Testis (tissue), 3 donors: ENCODE data around the gene DQX1. TPM values are rescaled to one million over a fixed set of nuclear protein-coding genes. Genes with fewer than 3 reads are reported as not detected.
"Not testable (repeated sequence)": the region's sequence is repeated elsewhere in the genome, so short reads cannot be mapped to it uniquely, and the experiment has no call there.

Experiments
- DNase-seq: peaks from one replicate; pipeline ENCODE4 v3.0.0-alpha.2; 2019
- H3K27ac ChIP-seq, 2 donors: fragments of 200-600 bp; sonication (generic); one replicate each; pipeline ENCODE4 v1.5.1; 2019
- H3K27me3 ChIP-seq: fragments of 200-600 bp; sonication (generic); one replicate; pipeline ENCODE4 v1.5.1; 2019
- H3K36me3 ChIP-seq: fragments of 200-600 bp; sonication (generic); one replicate; pipeline ENCODE4 v1.5.1; 2017; ENCODE audit warnings: low read depth; ENCODE audit errors: missing control alignments
- H3K4me1 ChIP-seq: fragments of 200-600 bp; sonication (generic); one replicate; pipeline ENCODE4 v1.5.1; 2019
- H3K4me3 ChIP-seq, 2 donors: fragments of 200-600 bp; sonication (generic); one replicate each; pipeline ENCODE4 v1.5.1; 2017 to 2019
- H3K9me3 ChIP-seq: fragments of 200-600 bp; sonication (generic); one replicate; pipeline ENCODE4 v1.5.1; 2017
- CTCF ChIP-seq, 3 experiments: fragments of 450-650 bp in 2 of 3; fragments of 200-600 bp in 1 of 3; sonication (generic) in 1 of 3; IDR thresholded peaks; one replicate each; pipeline ENCODE4 v1.5.1; 2016 to 2019; ENCODE audit warnings: antibody characterized with exemption in 3 of 3, mild to moderate bottlenecking in 2 of 3, moderate library complexity in 1 of 3
- POLR2A ChIP-seq: fragments of 450-650 bp; IDR thresholded peaks from one replicate; pipeline ENCODE4 v1.6.1; 2017; ENCODE audit warnings: antibody characterized with exemption, mild to moderate bottlenecking, moderate library complexity
- WGBS, 2 donors: methylation state at CpG; one replicate each; pipeline ENCODE4 v1.1.5; 2018; 5-methylcytosine and 5-hydroxymethylcytosine counted together
- intact Hi-C: fragments of 100-400 bp; cut with DNase I; formaldehyde crosslinking; loops from one replicate; pipeline ENCODE4 v1.15.1; 2023; ENCODE audit warnings: low total_unique reads
- polyA plus RNA-seq: library from polyadenylated mRNA; stranded (reverse); fragments of 350-450 nt; fragmentation: Illumina TruSeq; extraction: RNeasy Lipid Tissue Mini Kit (QIAGEN cat#74804); gene quantifications from one replicate; pipeline ENCODE4 v1.2.3, GENCODE V29; 2014; ENCODE audit warnings: low read depth, low replicate concordance; ENCODE audit not compliant: insufficient read depth
- total RNA-seq, 2 donors: library from RNA; depleted of rRNA; stranded (reverse); fragments of >200 nt; gene quantifications; one replicate each; pipeline ENCODE4 v1.2.3, GENCODE V29; 2016

The DQX1 gene
- total and polyA plus RNA-seq, 3 donors from 2014 or later = 0.43 to 0.86 TPM; not detected in 1

GRCh38 chr2:74474481-74474880 is 51.5 kb downstream of the DQX1 start:
- no peaks in the 10 kb centered on the region for H3K36me3 ChIP-seq
- intact Hi-C loops = no loop called here

GRCh38 chr2:74472945-74473258 is 53.1 kb downstream of the DQX1 start:
- TF ChIP-seq CTCF (IDR thresholded peaks at IDR 0.05) = no peak
- TF ChIP-seq POLR2A = no peak
- WGBS, 2 donors = 6 to 9% methylated on average over 7 of the region's 7 CpGs
- Histone ChIP-seq H3K9me3 (no peaks in the 10 kb centered on the region), H3K27ac (peak overlapping the region; percentile 6 to 79), H3K27me3 (no peaks in the 10 kb centered on the region), H3K36me3 (no peaks in the 10 kb centered on the region), H3K4me3 (peak overlapping the region; percentile 63 to 68), H3K4me1 (peaks cover 12% of the 10 kb centered on the region)
- intact Hi-C loops = no loop called here
- no peak for DNase-seq

More at GRCh38 chr2:74474481-74474880, 51.5 kb downstream of the DQX1 start:
- TF ChIP-seq POLR2A (no peak), CTCF (IDR thresholded peaks at IDR 0.05) (no peak)
- no peaks in the 10 kb centered on the region for H3K27me3 ChIP-seq
- H3K4me1 ChIP-seq = peaks cover 12% of the 10 kb centered on the region
- DNase-seq = no peak
- H3K9me3 ChIP-seq = no peaks in the 10 kb centered on the region
- no peak overlapping the region for H3K27ac ChIP-seq
- H3K4me3 ChIP-seq = no peak overlapping the region
- WGBS, 2 donors = 84 to 85% methylated on average over 5 to 6 of the region's 6 CpGs

- DNase-seq = peak; percentile 96
- TF ChIP-seq CTCF (IDR thresholded peaks at IDR 0.05) = no peak
- no peak for TF ChIP-seq POLR2A
- intact Hi-C loops = no loop called here
- Histone ChIP-seq H3K4me1 (peaks cover 12% of the 10 kb centered on the region), H3K27ac (peak within 1 kb of the TSS; percentile 6 to 79), H3K27me3 (no peaks in the 10 kb centered on the region), H3K4me3 (peak within 1 kb of the TSS; percentile 63 to 68), H3K9me3 (no peaks in the 10 kb centered on the region), H3K36me3 (no peaks in the 10 kb centered on the region)
- 1% methylated on average over 42 to 66 of the region's 66 CpGs for WGBS, 2 donors
Observed at GRCh38 chr2:74472086-74472944, 53.7 kb downstream of the DQX1 start, which contains the start of gene MRPL53. Gene MRPL53 (minus strand): TSS chr2:74472680. CDS start chr2:74472660, 20 bp downstream.

GRCh38 chr2:74471332-74472065 is 54.5 kb downstream of the DQX1 start:
- no peak for DNase-seq
- TF ChIP-seq POLR2A (no peak), CTCF (IDR thresholded peaks at IDR 0.05) (no peak)
- 44 to 45% methylated on average over 16 of the region's 16 CpGs for WGBS, 2 donors
- peak overlapping the region; percentile 63 to 68 for H3K4me3 ChIP-seq
- no peaks in the 10 kb centered on the region for H3K9me3 ChIP-seq
- intact Hi-C loops = no loop called here
- no peaks in the 10 kb centered on the region for H3K27me3 ChIP-seq
- H3K4me1 ChIP-seq = peaks cover 12% of the 10 kb centered on the region
- no peaks in the 10 kb centered on the region for H3K36me3 ChIP-seq
- H3K27ac ChIP-seq = peak overlapping the region; percentile 6 to 79

GRCh38 chr2:74470742-74471141 is 55.3 kb downstream of the DQX1 start:
- H3K36me3 ChIP-seq, H3K4me3 ChIP-seq, H3K9me3 ChIP-seq, H3K27me3 ChIP-seq, DNase-seq, H3K27ac ChIP-seq, intact Hi-C loops: not testable (repeated sequence)
- 77 to 92% methylated on average over 12 of the region's 12 CpGs for WGBS, 2 donors
- peaks cover 17% of the 10 kb centered on the region for H3K4me1 ChIP-seq
